HG02763 (cell line): ENCODE measurements around the gene BEX4.
"Not testable (repeated sequence)": the region's sequence is repeated elsewhere in the genome, so short reads cannot be mapped to it uniquely, and the experiment has no call there.

Experiments
- ATAC-seq: cut with Tn5 transposase; IDR thresholded peaks from one replicate; pipeline ENCODE4 v1.9.1; 2021; ENCODE audit warnings: mild to moderate bottlenecking, moderate library complexity; ENCODE audit not compliant: unreplicated experiment

The BEX4 gene

DNA sequence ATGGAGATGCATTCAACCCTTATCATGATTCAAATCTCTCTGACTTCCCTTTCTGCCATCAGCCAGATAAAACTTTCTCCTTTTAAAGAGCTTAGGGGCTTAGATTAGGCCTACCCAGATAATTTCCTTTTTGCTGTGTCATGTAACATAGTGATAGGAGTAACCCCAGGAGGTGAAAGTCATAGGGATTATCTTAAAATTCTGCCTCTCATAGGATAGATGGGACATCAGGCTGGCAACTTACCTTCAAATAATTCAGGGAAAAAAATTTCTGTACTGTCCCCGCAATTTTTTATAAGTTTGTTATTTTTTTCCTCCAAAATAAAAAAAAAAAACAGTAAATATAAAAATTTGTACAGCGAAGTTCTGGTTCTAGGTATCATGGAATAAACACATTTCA is 20.7 kb downstream of the BEX4 start:
- not testable (repeated sequence) for ATAC-seq

DNA sequence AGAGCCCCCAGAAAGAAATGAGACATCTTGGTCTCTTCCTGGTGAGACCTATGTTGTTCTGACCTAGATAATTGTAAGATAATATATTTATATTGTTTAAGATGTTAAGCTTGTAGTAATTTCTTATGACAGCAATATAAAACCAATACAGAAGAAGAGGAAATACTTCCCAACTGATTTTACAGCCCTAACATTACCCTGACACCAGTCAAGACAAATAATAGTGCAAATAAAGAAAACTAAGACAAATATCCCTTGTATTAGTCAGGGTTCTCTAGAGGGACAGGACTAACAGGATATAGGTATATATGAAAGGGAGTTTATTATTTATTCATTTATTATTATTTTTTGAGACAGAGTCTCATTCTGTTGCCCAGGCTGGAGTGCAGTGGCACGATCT is 21.4 kb downstream of the BEX4 start:
- no peak for ATAC-seq

DNA sequence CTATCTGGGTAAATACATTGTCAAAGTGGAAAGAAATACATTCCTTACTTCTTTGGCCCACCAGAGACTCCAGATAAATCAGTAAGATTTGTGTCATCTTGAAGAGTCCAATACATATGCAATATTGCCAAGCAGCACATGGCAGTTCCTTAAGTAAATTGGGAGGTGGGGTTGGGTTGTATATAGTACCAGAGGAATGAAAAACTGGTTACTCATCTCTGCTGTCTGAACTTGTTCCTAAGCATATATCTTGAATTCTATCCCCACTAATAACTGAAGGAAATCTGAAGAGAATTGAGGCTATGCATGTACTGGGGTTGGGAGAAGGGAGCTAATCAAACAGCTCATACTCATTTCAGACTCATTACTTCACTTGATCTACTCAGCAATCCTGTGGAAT is 25.2 kb downstream of the BEX4 start:
- ATAC-seq, result no peak

- ATAC-seq, result no peak
Measured at GRCh38 chrX:103248553-103248952, 33.6 kb downstream of the BEX4 start.

DNA sequence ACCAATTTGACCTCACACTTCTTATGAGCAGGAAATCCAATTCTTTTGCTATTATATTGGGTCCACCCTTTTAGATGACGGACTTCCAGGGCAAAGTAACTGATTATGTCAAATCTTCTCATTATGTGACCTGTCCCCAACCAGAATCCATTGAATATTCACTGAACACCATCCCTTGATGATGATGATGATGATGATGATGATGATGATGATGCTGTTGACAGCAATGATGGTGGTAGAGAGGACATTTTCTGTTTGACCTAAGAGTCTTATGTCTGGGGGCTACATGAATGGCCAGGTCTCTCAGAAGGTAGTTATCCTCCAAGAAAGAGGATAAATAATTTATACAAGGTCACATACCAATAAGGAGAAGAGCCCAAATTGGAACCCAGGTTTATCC is 34.9 kb downstream of the BEX4 start:
- ATAC-seq, result no peak

DNA sequence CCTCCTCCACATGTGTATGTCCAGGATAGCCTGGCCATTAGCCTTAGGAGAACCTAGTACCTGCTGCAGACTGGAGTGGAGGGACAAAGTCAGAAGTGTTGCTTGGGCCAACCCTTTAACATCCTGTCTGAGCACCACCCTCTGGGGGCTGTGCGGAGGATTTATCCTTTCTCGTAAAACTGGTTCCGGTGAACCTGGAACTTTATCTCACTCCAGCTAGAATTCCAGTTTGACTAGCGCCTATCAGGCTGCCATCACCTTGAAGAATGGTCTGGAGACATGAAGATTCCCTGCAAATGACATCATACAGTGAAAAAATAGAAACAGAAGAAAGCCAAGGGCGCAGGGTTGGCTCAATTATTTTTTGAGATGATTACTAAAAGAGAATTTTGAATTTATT is 36.1 kb downstream of the BEX4 start:
- no peak for ATAC-seq

DNA sequence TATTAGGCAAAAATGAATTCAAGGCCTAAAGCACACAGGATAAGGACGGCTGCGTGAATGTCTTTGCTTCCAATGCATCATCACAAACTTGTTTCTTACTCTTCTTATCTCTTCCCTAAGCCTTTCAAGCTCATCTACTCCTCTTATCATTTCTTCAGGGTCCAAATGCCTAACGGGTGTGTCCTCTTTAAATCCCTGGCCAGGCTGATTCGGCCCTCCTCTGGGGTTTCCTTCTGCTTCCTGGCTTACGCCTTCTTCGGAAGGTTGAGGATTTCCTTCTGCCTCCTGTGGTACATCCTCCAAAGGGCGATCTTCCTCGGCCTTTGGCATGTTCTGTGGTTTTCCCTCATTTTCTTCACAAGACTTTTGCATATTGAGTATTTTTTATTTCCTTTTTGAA is 38.7 kb downstream of the BEX4 start:
- ATAC-seq, result no peak

GRCh38 chrX:103254171-103254824 is 39.4 kb downstream of the BEX4 start:
- ATAC-seq, result peak; percentile 55

GRCh38 chrX:103254921-103255493 is 40.1 kb downstream of the BEX4 start, which contains the start of gene TCEAL8:
TCEAL8 (minus strand) TSS chrX:103255155; CDS start chrX:103253979, 1,176 bp downstream.
- peak; percentile 94 for ATAC-seq

DNA sequence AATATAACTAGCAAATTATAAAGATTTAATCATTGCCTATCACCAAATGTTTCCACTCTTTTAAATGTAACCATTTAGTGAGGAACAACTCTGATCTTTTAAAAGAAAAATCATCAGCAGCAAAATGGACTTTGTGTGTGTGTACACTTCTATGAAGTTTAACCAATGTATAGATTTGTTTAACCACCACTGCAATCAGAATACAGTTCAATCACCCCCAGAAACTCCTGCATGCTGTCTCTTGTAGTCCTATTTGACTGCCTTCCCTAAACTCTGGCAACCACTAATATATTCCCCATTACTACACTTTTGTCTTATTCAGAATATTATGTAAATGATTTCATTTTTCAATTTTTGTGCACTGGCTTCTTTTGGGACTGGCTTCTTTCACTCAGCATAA is 41.7 kb downstream of the BEX4 start:
- no peak for ATAC-seq

GRCh38 chrX:103258275-103258674 is 43.4 kb downstream of the BEX4 start:
- no peak for ATAC-seq
